Umbilical cord (tissue), 2 donors: ENCODE data around the gene NEK10. TPM values are rescaled to one million over a fixed set of nuclear protein-coding genes. Genes with fewer than 3 reads are reported as not detected.

Experiments
- DNase-seq: peaks from one replicate; pipeline ENCODE4 v3.0.0-alpha.2; 2015; ENCODE audit warnings: low spot score
- total RNA-seq: library from RNA; depleted of rRNA; stranded (reverse); fragments of >200 nt; gene quantifications from one replicate; pipeline ENCODE4 v1.2.3, GENCODE V29; 2014; ENCODE audit warnings: low replicate concordance; ENCODE audit not compliant: insufficient read depth

The NEK10 gene
- total RNA-seq, 1 donor from 2014 or later: 4.6 TPM

DNA sequence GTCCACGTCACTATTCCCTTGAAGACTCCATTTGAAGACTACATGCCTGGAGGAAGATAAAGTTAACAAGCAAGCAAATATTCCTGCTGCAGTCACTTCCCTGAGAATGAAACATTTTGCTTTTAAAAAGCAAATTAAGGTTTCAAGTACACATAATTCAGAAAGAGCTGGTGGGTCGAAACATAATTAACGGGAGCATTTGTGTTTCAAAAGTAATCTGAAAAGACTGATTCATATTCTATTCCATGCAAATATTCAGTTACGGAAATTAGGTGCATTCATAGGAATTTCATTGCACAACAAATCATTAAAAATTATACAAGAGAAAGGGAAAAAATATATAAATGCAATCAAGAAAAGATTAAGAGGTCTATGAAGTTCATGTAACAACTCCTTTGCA, 260.9 kb downstream of the NEK10 start:
- DNase-seq: no peak

GRCh38 chr3:27105904-27106303, 263.3 kb downstream of the NEK10 start:
- DNase-seq: no peak

DNA sequence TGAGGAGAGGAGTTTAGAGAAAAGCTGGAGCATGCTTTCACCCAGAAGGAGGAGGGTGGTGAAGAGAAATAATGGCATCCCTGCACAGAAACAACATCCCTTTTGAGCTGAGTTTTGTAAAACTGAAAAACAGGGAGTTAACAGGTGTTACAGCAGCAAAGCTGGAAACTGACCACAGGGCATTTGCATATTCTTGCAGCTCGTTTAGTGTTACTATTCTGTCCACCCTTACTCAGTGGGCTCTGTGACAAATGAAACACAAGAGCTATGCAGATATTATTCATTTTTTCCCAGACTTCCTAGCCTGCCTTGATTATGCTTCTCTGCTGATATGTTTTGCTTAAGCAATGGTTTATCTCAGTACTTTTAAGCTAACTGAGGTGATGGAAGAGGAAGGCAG, 272.0 kb downstream of the NEK10 start:
- DNase-seq: no peak

DNA sequence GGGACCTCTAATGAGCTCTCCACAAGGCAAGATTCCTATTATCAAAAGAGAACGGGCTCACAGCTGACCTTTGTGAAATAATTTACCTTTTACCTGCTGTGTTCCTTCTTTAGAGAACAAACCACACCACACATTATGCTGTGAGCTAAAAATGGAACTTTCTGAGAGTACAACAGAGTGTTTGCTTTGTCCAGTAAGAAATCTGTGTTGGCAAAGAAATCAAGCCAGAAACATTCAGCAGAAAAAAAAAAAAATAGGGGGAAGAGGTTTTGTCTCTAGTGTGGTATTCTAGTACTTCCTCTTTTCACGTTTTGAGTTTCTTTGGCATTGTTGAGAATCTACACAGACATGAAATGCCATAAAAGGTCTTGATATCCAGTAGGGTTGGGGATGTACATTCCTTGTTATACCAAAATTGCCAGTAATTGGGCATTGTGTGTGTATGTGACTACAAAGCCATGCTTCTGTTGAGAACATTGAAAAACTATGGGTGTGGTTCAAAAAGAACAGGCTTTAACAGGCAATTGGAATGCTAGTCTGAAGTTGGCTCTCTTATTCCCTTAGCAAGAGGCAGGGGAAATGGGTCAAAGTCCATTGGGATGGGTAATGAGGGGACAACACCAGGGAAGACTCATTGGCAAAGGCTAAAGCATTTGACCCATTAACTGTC, 273.5 kb downstream of the NEK10 start:
- no peak for DNase-seq

- no peak for DNase-seq
Measured at GRCh38 chr3:27094721-27095120, 274.5 kb downstream of the NEK10 start.

GRCh38 chr3:27093771-27094170, 275.4 kb downstream of the NEK10 start:
- DNase-seq: no peak

GRCh38 chr3:27090275-27091041, 278.7 kb downstream of the NEK10 start:
- no peak for DNase-seq

- no peak for DNase-seq
Measured at GRCh38 chr3:27089645-27090044, 279.5 kb downstream of the NEK10 start.

- peak; percentile 62 for DNase-seq
Measured at GRCh38 chr3:27089068-27089467, 280.1 kb downstream of the NEK10 start.

DNA sequence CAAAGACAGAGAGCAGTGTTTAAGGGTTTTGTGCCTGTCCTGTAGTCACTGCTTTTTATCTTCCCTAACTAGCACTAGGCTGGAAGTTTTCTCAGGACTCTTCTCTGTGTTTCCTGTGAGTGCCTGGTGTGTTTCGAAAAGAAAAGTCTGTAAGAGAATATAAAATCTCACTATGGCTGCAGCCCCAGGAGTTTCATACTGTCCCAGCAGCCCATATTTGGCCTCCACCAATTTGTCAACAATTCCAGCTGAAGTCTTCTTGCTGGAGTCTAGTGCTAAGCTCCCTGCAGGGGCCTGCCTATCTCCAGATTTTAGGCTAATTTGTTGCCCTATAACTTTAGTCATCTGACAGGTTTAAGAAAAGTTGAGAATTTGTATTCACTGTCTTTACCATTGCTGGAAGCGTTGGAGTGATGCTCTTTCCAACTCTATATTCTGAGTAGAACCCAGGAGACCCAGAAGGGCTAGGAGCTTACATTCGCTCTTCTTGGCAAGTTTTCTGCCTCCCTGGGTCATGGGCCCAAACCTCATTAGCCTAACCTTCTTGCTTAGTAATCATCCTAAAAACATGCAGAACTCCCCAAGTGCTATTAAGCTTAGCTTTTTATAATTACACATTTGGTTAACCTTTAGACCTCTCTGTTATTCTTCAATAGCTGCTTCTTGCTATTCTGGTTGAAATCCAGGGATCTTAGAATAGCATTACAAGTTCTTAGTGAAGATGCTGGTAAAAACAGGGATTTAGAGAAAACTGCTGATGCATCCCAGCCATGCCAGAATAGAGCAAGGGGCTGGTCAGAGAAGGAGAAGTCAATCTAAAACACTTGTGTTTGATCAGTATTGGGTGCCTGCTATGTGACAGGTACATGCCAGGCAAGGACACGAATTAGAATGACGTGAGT, 283.1 kb downstream of the NEK10 start:
- DNase-seq: peak; percentile 94

- DNase-seq: peak; percentile 56
Measured at GRCh38 chr3:27081992-27082607, 287.1 kb downstream of the NEK10 start.

DNA sequence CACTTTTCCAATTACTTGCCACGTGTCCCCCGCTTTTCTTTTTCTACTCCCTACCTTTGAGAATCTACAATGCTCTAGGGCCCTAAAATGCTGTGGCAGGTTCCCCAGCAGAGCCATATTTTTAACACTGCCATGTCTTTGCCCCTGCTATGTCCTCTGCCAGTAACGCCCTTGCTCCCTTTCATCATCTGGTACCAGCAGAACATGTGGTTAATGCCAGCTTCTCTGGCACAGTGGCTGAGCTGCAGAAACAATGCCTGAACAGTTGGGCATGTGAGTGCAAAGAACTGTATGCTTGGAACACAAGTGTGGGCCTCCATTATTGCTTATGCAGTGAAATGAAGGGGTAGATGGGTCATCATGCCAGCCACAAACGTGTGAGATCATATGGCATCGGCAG, 287.6 kb downstream of the NEK10 start:
- no peak for DNase-seq

- peak; percentile 42 for DNase-seq
Measured at GRCh38 chr3:27080258-27080525, 289.0 kb downstream of the NEK10 start.

DNA sequence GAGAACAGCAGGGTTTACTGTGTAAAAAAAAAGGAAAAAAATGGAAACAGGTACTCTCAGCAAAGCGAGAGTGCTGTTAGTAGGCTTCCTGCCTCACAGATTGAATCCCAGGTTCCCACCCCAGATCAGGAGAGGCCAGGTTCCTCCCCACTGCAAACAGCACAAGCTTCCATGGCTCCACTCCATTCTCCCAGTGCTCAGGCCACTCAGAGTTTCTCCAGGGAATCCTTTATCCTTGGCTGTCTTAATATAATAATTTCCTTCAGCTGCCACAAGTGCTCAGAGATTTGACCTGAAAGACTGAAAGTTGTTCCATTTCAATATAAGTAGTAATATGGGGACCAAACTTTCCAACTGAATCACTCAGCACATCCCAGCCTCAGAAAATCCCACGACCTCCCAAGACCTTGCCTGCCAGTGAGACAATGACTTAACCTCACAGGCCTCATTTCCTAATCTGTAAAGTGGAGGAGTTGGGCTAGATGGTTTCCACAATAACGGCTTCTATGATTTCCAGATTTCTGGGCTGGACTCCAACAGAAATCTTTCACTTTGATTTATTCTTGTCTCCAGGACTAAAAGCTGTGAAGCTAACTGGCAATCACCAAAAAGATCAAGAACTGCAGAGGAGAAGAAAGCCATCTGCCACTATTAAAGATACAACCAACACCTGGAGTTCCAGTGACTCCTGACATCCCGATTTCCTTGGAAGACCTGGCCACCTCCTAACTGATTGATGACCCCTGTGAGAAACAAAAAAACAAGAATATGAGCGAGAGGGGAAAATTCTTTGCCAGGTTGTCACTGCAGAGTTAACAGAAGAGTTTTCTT, 289.5 kb downstream of the NEK10 start:
- DNase-seq: peak; percentile 34

DNA sequence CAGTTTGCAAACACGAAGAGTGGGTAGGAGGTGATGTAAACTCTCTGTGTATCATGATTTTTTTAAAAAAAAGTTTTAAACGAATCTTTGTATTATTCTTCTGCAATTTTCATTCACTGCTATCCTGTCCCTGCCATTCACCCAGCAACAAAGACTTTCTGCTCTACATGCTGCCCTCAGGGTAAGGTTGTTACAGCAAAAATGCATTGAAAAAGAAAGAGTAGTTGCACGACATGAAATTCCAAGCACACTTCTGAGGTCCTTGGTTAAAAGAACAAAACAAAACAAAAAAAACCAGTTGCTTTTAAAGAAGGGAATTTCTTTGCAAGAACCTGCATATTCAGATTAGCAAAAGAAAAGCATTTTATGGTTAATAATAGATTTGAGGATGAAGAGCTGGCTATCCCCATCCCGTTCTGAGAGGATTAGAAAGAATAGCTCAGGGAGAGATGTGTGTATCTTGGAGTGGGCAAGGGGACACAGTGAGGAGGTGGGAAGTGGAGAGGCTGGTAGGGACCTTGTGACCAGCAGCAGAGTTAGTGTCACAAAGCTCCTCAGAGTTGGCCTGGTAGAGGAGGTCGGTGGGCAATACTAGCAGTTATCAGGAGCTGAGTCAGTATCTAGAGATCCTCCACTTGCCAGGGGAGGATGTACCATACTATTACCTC, 290.8 kb downstream of the NEK10 start:
- no peak for DNase-seq

DNA sequence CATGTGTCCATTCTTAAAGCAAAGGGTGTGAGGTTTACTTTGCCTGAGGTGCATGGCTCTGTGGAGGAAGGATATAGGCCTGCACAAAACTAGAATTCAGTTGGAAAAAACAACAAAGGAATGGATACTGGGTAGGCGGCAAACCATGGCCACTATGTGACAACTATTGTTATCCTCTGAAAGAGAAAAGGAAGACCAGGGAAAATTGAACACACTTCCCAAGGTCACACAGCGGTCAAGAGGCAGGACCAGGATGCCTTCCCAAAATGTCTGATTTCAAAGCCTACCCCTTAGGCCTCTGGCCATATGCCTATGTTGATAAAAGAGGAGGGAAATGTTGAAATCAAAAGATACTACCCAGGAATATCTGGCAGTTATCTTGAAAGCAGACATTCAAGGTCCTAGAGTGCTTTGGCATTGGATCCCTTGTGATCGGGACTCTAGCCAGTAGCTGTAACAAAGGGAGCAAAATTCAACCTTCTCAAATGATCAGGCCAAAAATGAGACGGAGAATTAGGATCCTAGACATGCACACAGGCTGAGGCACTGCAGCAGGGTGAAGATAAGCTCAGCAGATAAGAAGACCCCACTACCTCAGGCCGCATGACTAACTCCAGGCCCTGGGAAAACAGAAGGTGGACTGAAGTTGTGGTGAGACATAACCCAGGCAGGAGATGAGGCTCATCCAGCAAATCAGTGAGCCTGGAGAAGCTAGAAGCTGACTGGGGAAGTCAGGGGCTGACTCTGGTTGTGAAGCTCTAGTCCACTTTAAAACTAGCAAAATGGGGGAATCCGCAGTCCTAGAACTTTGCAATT, 292.2 kb downstream of the NEK10 start:
- peak; percentile 75 for DNase-seq

- no peak for DNase-seq
Measured at GRCh38 chr3:27074914-27075313, 294.3 kb downstream of the NEK10 start.

DNA sequence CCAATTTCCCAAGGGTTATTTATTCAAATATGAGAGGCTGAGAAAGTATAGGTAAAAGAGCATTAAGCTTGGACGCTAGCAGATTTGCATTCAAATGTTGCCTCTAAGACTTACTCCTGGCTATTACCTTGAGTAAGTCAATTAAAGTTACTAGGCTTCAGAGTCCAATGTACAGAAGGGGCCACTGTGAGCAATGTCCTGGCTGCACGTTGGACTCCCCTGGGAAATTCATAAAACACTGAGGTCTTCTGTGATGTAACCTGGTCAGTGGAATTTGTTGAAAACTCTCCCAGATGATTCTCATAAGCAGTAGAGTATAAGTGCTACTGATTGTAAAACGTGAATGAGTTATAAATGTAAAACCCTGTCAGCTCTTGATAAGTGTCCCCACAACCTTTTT, 295.3 kb downstream of the NEK10 start:
- no peak for DNase-seq

GRCh38 chr3:27072810-27073651, 296.2 kb downstream of the NEK10 start:
- DNase-seq: no peak
